ENCODE results near the gene RNF175.

DNA sequence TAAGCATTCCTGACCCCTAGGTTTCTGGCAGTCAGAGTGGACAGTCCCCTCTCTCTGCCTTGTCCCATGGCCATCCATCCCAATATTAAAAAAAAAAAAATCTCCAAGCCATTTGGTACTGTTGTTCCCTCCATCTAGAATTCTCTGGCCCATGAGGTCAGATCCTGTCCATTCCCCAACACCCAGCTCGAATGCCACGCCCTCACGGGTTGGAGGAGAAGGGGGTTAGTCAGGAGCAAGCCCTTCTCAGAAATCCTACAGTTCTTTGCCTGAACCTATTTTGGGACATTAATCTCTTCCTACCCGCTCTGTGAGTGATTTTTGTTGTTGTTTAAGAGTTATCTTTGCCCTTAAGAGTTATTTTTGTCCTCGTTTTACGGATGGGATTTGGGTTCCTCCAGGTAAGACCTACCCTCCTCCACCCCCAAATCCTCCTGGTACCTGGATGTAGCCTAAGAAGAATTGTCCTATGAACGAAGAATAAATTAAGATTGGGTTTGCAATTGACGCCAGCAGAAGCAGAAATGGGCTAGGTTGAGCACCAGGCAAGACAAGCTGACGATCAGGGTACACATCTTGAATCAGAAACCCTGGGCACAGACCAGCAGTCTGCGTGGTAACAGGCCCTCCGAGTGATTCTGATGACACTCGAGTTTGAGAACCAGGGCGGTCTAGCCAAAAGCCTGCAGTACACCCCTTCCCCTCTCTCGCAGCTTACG, 977 bp downstream of the RNF175 start:
- TF ChIP-seq POLR2A (IDR thresholded peaks at IDR 0.05) (no peak), CTCF (IDR thresholded peaks at IDR 0.05 in 8 of 11, conservative IDR thresholded peaks at IDR 0.05 in 3 of 11) (no peak), POLR2AphosphoS5 (IDR thresholded peaks at IDR 0.05) (no peak)

Measured in spleen (tissue), 7 donors.